Measurements from ENCODE around the gene ERICH6.

- TF ChIP-seq CTCF (IDR thresholded peaks at IDR 0.05) = no peak
- no peak for TF ChIP-seq POLR2A (IDR thresholded peaks at IDR 0.05)
These were observed 24.2 kb upstream of the ERICH6 start for GRCh38 chr3:150727653-150728502.

Measured in breast epithelium (tissue), 3 donors.